ENCODE results near the gene PIM3. TPM values are rescaled to one million over a fixed set of nuclear protein-coding genes. Genes with fewer than 3 reads are reported as not detected.

The PIM3 gene
- 10 to 100 TPM; 35.7 to 72.2 (median 45.9) TPM for polyA plus RNA-seq
- long read RNA-seq, donor 1, transcript PIM3-201 (6 exons, 2,369 nt): major isoform, 16 of 63 reads
- long read RNA-seq, donor 1, partial matches to known transcripts: 47 of 63 reads
- long read RNA-seq, donor 1, other reads (novel, unspliced or antisense): 0 of 63 reads
- long read RNA-seq, donor 2, transcript PIM3-201 (6 exons, 2,369 nt): major isoform, 9 of 9 reads
- long read RNA-seq, donor 2, partial matches to known transcripts: 0 of 9 reads
- long read RNA-seq, donor 2, other reads (novel, unspliced or antisense): 0 of 9 reads
- long read RNA-seq, donor 3, transcript PIM3-201 (6 exons, 2,369 nt): major isoform, 10 of 10 reads
- long read RNA-seq, donor 3, partial matches to known transcripts: 0 of 10 reads
- long read RNA-seq, donor 3, other reads (novel, unspliced or antisense): 0 of 10 reads
- long read RNA-seq, donor 4: 0 reads
- long read RNA-seq, donor 5, partial matches to known transcripts: 30 of 33 reads
- long read RNA-seq, donor 5, other reads (novel, unspliced or antisense): 0 of 33 reads
- long read RNA-seq, donor 6, transcript PIM3-201 (6 exons, 2,369 nt): major isoform, 16 of 16 reads
- long read RNA-seq, donor 6, partial matches to known transcripts: 0 of 16 reads
- long read RNA-seq, donor 6, other reads (novel, unspliced or antisense): 0 of 16 reads
- long read RNA-seq, donor 7, transcript PIM3-201 (6 exons, 2,369 nt): major isoform, 28 of 28 reads
- long read RNA-seq, donor 7, partial matches to known transcripts: 0 of 28 reads
- long read RNA-seq, donor 7, other reads (novel, unspliced or antisense): 0 of 28 reads
- long read RNA-seq, donor 8: 0 reads
- long read RNA-seq, donor 9, partial matches to known transcripts: 0 of 3 reads
- long read RNA-seq, donor 9, other reads (novel, unspliced or antisense): 0 of 3 reads
- long read RNA-seq, donor 10, transcript PIM3-201 (6 exons, 2,369 nt): major isoform, 8 of 9 reads
- long read RNA-seq, donor 10, partial matches to known transcripts: 0 of 9 reads
- long read RNA-seq, donor 10, other reads (novel, unspliced or antisense): 0 of 9 reads

- peak within 1 kb of the TSS; percentile 89 to 96 (median 94) for H3K27ac ChIP-seq (ENCODE audit: low read depth in 1 of 3, low read length in 2 of 3)
- 0% methylated on average over 54 to 137 of the region's 137 CpGs for WGBS, 3 donors
- H3K9me3 ChIP-seq (ENCODE audit: control insufficient read depth in 2 of 2, insufficient read depth in 1 of 2, low read depth in 1 of 2, low read length in 1 of 2): no peaks in the 10 kb centered on the region
- H3K4me1 ChIP-seq (ENCODE audit: control insufficient read depth in 3 of 3, insufficient read depth in 2 of 3, low read depth in 1 of 3, low read length in 2 of 3): peaks cover 3 to 53% (median 8%) of the 10 kb centered on the region in 3 donors
- no peaks in the 10 kb centered on the region for H3K27me3 ChIP-seq (ENCODE audit: control insufficient read depth in 3 of 3, insufficient read depth in 3 of 3, low read length in 3 of 3)
- peaks cover 14 to 38% (median 14%) of the 10 kb centered on the region in 3 donors for H3K36me3 ChIP-seq (ENCODE audit: control insufficient read depth in 3 of 3, insufficient read depth in 2 of 3, low read depth in 1 of 3, low read length in 3 of 3)
- FAIRE-seq (no peak), DNase-seq (peak; percentile 97 to 98)
- peak within 1 kb of the TSS; percentile 74 to 97 (median 97) for H3K4me3 ChIP-seq (ENCODE audit: low read depth in 1 of 3, low read length in 3 of 3)
Observed at GRCh38 chr22:49960159-49961004, at the start of gene PIM3. Gene PIM3 (plus strand): TSS chr22:49960772. CDS start chr22:49960948, 176 bp downstream.

DNA sequence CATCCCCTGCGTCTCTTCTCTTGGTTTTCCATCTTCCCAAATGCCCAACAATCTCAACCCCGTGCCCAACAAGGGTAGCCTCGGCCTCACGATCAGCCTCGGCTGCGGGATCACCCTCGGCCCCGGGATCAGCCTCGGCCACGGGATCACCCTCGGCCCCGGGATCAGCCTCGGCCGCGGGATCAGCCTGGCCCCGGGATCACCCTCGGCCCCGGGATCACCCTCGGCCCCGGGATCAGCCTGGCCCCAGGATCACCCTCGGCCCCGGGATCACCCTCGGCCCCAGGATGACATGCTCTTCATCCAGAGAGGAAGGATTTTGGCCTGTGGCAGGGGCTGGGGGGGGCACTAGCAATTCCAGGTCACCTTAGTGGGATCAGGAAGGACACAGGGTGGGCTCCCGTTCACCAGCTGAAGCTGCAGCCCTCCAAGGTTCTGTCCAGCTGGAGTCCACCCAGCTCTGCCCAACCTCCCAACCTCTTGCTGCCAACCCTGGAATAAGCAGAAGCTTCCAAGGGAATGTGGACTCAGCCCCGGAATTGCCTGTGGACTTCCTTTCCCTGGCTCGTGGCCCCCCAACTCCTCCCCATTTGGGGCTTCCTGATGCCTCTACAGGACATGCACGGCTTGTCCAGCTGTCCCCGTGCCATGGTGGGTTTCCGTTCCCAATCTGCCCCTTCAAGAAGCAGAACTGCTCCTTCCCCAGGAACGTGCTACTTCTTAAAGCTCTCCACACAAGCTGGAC lies 48.5 kb upstream of the PIM3 start:
- peaks cover 4 to 60% (median 13%) of the 10 kb centered on the region in 3 donors for H3K36me3 ChIP-seq (ENCODE audit: control insufficient read depth in 3 of 3, insufficient read depth in 2 of 3, low read depth in 1 of 3, low read length in 3 of 3)
- 94 to 97% (median 96%) methylated on average over 23 to 30 of the region's 30 CpGs for WGBS, 3 donors
- FAIRE-seq: no peak

DNA sequence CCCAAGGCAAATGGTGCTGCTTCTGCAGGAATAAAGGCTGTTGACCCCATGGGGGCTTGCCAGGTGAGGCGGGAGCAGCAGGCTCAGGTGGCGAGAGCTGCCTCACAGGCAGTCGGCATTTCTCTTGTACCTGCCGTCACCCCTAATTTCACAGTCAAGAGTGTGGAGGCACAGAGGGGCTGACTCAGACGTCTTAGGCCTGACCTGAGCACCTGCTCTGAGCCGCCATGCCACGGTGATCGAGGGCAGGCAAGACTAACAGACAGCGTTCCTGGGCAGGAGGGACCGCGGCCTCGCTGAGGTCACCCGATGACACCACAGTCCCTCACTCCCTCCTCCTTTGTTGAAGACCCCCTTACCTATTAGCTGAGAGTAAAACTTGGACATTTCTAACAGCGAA lies 47.5 kb upstream of the PIM3 start:
- no peak for DNase-seq
- no peaks in the 10 kb centered on the region for H3K9me3 ChIP-seq (ENCODE audit: control insufficient read depth in 2 of 2, insufficient read depth in 1 of 2, low read depth in 1 of 2, low read length in 1 of 2)
- WGBS, 3 donors: 93 to 97% (median 96%) methylated on average over 14 of the region's 14 CpGs
- H3K27me3 ChIP-seq (ENCODE audit: control insufficient read depth in 3 of 3, insufficient read depth in 3 of 3, low read length in 3 of 3): no peaks in the 10 kb centered on the region
- no peak overlapping the region for H3K4me3 ChIP-seq (ENCODE audit: low read depth in 1 of 3, low read length in 3 of 3)
- no peak overlapping the region for H3K27ac ChIP-seq (ENCODE audit: low read depth in 1 of 3, low read length in 2 of 3)
- FAIRE-seq: no peak
- peaks cover 4 to 50% (median 13%) of the 10 kb centered on the region in 3 donors for H3K36me3 ChIP-seq (ENCODE audit: control insufficient read depth in 3 of 3, insufficient read depth in 2 of 3, low read depth in 1 of 3, low read length in 3 of 3)
- no peaks in the 10 kb centered on the region for H3K4me1 ChIP-seq (ENCODE audit: control insufficient read depth in 3 of 3, insufficient read depth in 2 of 3, low read depth in 1 of 3, low read length in 2 of 3)

More for the DNA sequence above, 48.5 kb upstream of the PIM3 start:
- Histone ChIP-seq H3K4me1 (ENCODE audit: control insufficient read depth in 3 of 3, insufficient read depth in 2 of 3, low read depth in 1 of 3, low read length in 2 of 3) (no peaks in the 10 kb centered on the region), H3K27me3 (ENCODE audit: control insufficient read depth in 3 of 3, insufficient read depth in 3 of 3, low read length in 3 of 3) (no peaks in the 10 kb centered on the region), H3K4me3 (ENCODE audit: low read depth in 1 of 3, low read length in 3 of 3) (no peak overlapping the region), H3K9me3 (ENCODE audit: control insufficient read depth in 2 of 2, insufficient read depth in 1 of 2, low read depth in 1 of 2, low read length in 1 of 2) (no peaks in the 10 kb centered on the region), H3K27ac (ENCODE audit: low read depth in 1 of 3, low read length in 2 of 3) (no peak overlapping the region)
- no peak for DNase-seq

DNA sequence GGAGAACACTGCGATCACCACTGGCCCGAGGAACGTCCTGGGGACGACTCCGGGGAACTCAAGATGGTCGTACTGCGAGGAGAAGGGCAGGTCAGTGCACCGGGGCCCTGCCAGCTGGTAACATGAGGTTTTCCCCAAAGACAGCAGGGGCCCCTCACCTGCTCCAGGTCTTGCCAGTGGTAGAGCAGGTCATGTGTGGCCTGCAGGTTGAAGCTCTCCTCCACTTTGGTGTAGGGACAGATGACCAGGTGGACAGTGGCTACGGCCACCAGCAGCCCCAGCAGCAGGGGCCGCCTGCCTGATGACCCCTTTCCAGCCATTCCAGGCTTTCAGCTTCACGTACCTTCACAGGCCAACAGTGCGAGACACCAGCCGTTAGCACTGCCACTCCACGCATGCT lies 47.1 kb upstream of the PIM3 start:
- WGBS, 3 donors: 96 to 97% (median 97%) methylated on average over 14 of the region's 14 CpGs
- DNase-seq: no peak
- no peaks in the 10 kb centered on the region for H3K9me3 ChIP-seq (ENCODE audit: control insufficient read depth in 2 of 2, insufficient read depth in 1 of 2, low read depth in 1 of 2, low read length in 1 of 2)
- no peaks in the 10 kb centered on the region for H3K4me1 ChIP-seq (ENCODE audit: control insufficient read depth in 3 of 3, insufficient read depth in 2 of 3, low read depth in 1 of 3, low read length in 2 of 3)
- no peaks in the 10 kb centered on the region for H3K27me3 ChIP-seq (ENCODE audit: control insufficient read depth in 3 of 3, insufficient read depth in 3 of 3, low read length in 3 of 3)
- H3K27ac ChIP-seq (ENCODE audit: low read depth in 1 of 3, low read length in 2 of 3): no peak overlapping the region
- H3K4me3 ChIP-seq (ENCODE audit: low read depth in 1 of 3, low read length in 3 of 3): no peak overlapping the region
- no peak for FAIRE-seq
- H3K36me3 ChIP-seq (ENCODE audit: control insufficient read depth in 3 of 3, insufficient read depth in 2 of 3, low read depth in 1 of 3, low read length in 3 of 3): peaks cover 4 to 48% (median 13%) of the 10 kb centered on the region in 3 donors

- 88 to 98% (median 91%) methylated on average over 12 of the region's 12 CpGs for WGBS, 3 donors
- no peak for FAIRE-seq
- Histone ChIP-seq H3K36me3 (ENCODE audit: control insufficient read depth in 3 of 3, insufficient read depth in 2 of 3, low read depth in 1 of 3, low read length in 3 of 3) (peaks cover 4 to 43% (median 13%) of the 10 kb centered on the region in 3 donors), H3K4me3 (ENCODE audit: low read depth in 1 of 3, low read length in 3 of 3) (no peak overlapping the region), H3K9me3 (ENCODE audit: control insufficient read depth in 2 of 2, insufficient read depth in 1 of 2, low read depth in 1 of 2, low read length in 1 of 2) (no peaks in the 10 kb centered on the region), H3K27ac (ENCODE audit: low read depth in 1 of 3, low read length in 2 of 3) (no peak overlapping the region), H3K27me3 (ENCODE audit: control insufficient read depth in 3 of 3, insufficient read depth in 3 of 3, low read length in 3 of 3) (no peaks in the 10 kb centered on the region), H3K4me1 (ENCODE audit: control insufficient read depth in 3 of 3, insufficient read depth in 2 of 3, low read depth in 1 of 3, low read length in 2 of 3) (peaks cover 0 to 4% (median 0%) of the 10 kb centered on the region in 3 donors)
- no peak for DNase-seq
Observed at GRCh38 chr22:49914256-49914655, 46.3 kb upstream of the PIM3 start.

DNA sequence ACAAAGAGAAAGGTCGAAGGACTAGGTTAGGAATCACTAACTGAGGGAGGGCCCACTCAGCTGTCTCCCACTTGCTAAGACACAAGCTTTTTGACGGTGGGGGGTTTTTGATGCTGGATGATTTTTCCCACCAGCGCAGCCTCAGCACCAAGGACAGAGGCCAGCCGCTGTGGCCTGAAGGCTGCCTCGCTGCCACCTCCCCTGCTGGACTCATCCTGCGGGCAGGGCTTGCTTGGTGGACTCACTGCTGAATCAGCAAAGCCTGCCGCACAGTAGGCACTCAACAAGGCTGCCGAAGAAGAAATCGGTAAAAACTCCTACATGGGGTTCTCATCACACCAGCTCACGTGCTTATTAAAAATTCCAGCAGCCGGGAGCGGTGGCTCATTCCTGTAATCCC lies 45.0 kb upstream of the PIM3 start:
- no peak overlapping the region for H3K27ac ChIP-seq (ENCODE audit: low read depth in 1 of 3, low read length in 2 of 3)
- 94 to 97% (median 94%) methylated on average over 12 of the region's 12 CpGs for WGBS, 3 donors
- no peak overlapping the region for H3K4me3 ChIP-seq (ENCODE audit: low read depth in 1 of 3, low read length in 3 of 3)
- peaks cover 4 to 37% (median 9%) of the 10 kb centered on the region in 3 donors for H3K36me3 ChIP-seq (ENCODE audit: control insufficient read depth in 3 of 3, insufficient read depth in 2 of 3, low read depth in 1 of 3, low read length in 3 of 3)
- FAIRE-seq (no peak), DNase-seq (no peak)
- H3K27me3 ChIP-seq (ENCODE audit: control insufficient read depth in 3 of 3, insufficient read depth in 3 of 3, low read length in 3 of 3): no peaks in the 10 kb centered on the region
- H3K4me1 ChIP-seq (ENCODE audit: control insufficient read depth in 3 of 3, insufficient read depth in 2 of 3, low read depth in 1 of 3, low read length in 2 of 3): peaks cover 0 to 5% (median 4%) of the 10 kb centered on the region in 3 donors
- H3K9me3 ChIP-seq (ENCODE audit: control insufficient read depth in 2 of 2, insufficient read depth in 1 of 2, low read depth in 1 of 2, low read length in 1 of 2): no peaks in the 10 kb centered on the region

DNA sequence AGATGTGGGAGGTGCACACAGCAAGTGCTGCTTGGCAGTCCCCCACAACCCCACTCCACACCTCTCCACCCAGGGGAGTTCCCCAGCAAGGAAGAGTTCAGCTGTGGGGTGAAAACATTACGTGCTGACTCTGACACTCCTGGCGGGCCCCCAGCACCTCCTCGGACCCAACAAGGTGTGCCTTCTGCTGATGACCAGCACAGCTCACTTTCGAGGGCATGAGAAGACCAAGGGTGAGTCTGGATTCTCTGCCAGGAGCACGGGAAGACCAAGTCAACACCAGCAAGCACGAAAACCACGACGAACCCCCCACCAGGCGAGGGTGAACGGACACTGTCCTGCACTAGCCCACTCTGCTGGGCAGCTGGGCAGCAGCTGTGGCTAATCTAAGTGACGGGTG lies 43.7 kb upstream of the PIM3 start:
- no peak for FAIRE-seq
- WGBS, 3 donors: 85 to 92% (median 88%) methylated on average over 11 of the region's 11 CpGs
- H3K9me3 ChIP-seq (ENCODE audit: control insufficient read depth in 2 of 2, insufficient read depth in 1 of 2, low read depth in 1 of 2, low read length in 1 of 2): no peaks in the 10 kb centered on the region
- H3K27ac ChIP-seq (ENCODE audit: low read depth in 1 of 3, low read length in 2 of 3): no peak overlapping the region
- DNase-seq: no peak
- peaks cover 4 to 38% (median 7%) of the 10 kb centered on the region in 3 donors for H3K36me3 ChIP-seq (ENCODE audit: control insufficient read depth in 3 of 3, insufficient read depth in 2 of 3, low read depth in 1 of 3, low read length in 3 of 3)
- H3K27me3 ChIP-seq (ENCODE audit: control insufficient read depth in 3 of 3, insufficient read depth in 3 of 3, low read length in 3 of 3): no peaks in the 10 kb centered on the region
- no peak overlapping the region for H3K4me3 ChIP-seq (ENCODE audit: low read depth in 1 of 3, low read length in 3 of 3)
- H3K4me1 ChIP-seq (ENCODE audit: control insufficient read depth in 3 of 3, insufficient read depth in 2 of 3, low read depth in 1 of 3, low read length in 2 of 3): peaks cover 0 to 5% (median 4%) of the 10 kb centered on the region in 3 donors

Data from small intestine (tissue), 16 donors.